Astrocyte (in vitro differentiated cells and primary cell): ENCODE results near the gene ACOT8. TPM values are rescaled to one million over a fixed set of nuclear protein-coding genes. Genes with fewer than 3 reads are reported as not detected.
A peak's percentile ranks its signal among the peaks of the same experiment; 100 is the strongest.

Experiments
- DNase-seq: peaks from one replicate; pipeline ENCODE4 v3.0.0-alpha.2; 2010; ENCODE audit warnings: low read depth
- FAIRE-seq: peaks from 2 replicates; lab custom pipeline; 2011; peaks lifted over from hg19 to GRCh38; lab: Jason Lieb, UNC
- H2AFZ ChIP-seq: 2 replicates; pipeline ENCODE4 v1.6.0; 2012; ENCODE audit warnings: low read depth, low read length, inconsistent platforms
- H3K27ac ChIP-seq: 2 replicates; pipeline ENCODE4 v1.5.1; 2011; ENCODE audit warnings: low read depth, low read length, inconsistent platforms
- H3K27me3 ChIP-seq: 2 replicates; pipeline ENCODE4 v1.6.0; 2011; ENCODE audit warnings: low read length, inconsistent platforms; ENCODE audit not compliant: insufficient read depth
- H3K36me3 ChIP-seq: 2 replicates; pipeline ENCODE4 v1.5.1; 2011; ENCODE audit warnings: low read length, inconsistent platforms; ENCODE audit not compliant: insufficient read depth
- H3K4me1 ChIP-seq: 2 replicates; pipeline ENCODE4 v1.5.1; 2011; ENCODE audit warnings: low read length, inconsistent platforms; ENCODE audit not compliant: insufficient read depth
- H3K4me2 ChIP-seq: 2 replicates; pipeline ENCODE4 v1.6.0; 2012; ENCODE audit warnings: low read length, inconsistent platforms
- H3K4me3 ChIP-seq: 2 replicates; pipeline ENCODE4 v1.5.1; 2011; ENCODE audit warnings: low read depth, mild to moderate bottlenecking, low read length, inconsistent platforms; ENCODE audit not compliant: insufficient read depth
- H3K79me2 ChIP-seq: 2 replicates; pipeline ENCODE4 v1.6.0; 2012; ENCODE audit warnings: mild to moderate bottlenecking, low read length, inconsistent platforms; ENCODE audit not compliant: insufficient read depth
- H3K9ac ChIP-seq: 2 replicates; pipeline ENCODE4 v1.6.0; 2012; ENCODE audit warnings: mild to moderate bottlenecking, low read length, inconsistent platforms
- H3K9me3 ChIP-seq: 2 replicates; pipeline ENCODE4 v1.5.1; 2012; ENCODE audit warnings: low read depth, mild to moderate bottlenecking, low read length, inconsistent platforms; ENCODE audit not compliant: insufficient read depth
- H4K20me1 ChIP-seq: 2 replicates; pipeline ENCODE4 v1.6.0; 2012; ENCODE audit warnings: low read length, inconsistent platforms; ENCODE audit not compliant: insufficient read depth
- H3K27ac Mint-ChIP-seq: one replicate; pipeline ENCODE4 v1.8.0; 2021; ENCODE audit warnings: mild to moderate bottlenecking, mixed read lengths; ENCODE audit not compliant: unreplicated experiment
- H3K27me3 Mint-ChIP-seq: one replicate; pipeline ENCODE4 v1.8.0; 2021; ENCODE audit warnings: low read depth, mixed read lengths; ENCODE audit not compliant: unreplicated experiment
- H3K36me3 Mint-ChIP-seq: one replicate; pipeline ENCODE4 v1.8.0; 2021; ENCODE audit warnings: low read depth, mixed read lengths; ENCODE audit not compliant: unreplicated experiment
- H3K4me1 Mint-ChIP-seq: one replicate; pipeline ENCODE4 v1.8.0; 2021; ENCODE audit warnings: low read depth, mixed read lengths; ENCODE audit not compliant: unreplicated experiment
- H3K4me3 Mint-ChIP-seq: one replicate; pipeline ENCODE4 v1.8.0; 2021; ENCODE audit warnings: mild to moderate bottlenecking, moderate library complexity, mixed read lengths; ENCODE audit not compliant: unreplicated experiment
- H3K9me3 Mint-ChIP-seq: one replicate; pipeline ENCODE4 v1.8.0; 2021; ENCODE audit warnings: mild to moderate bottlenecking, mixed read lengths; ENCODE audit not compliant: unreplicated experiment
- CTCF ChIP-seq: IDR thresholded peaks from 2 replicates; pipeline ENCODE4 v1.5.1; 2011; ENCODE audit warnings: low read depth, mild to moderate bottlenecking, inconsistent platforms, low read length, moderate library complexity; ENCODE audit not compliant: insufficient read depth
- EZH2 ChIP-seq: IDR thresholded peaks from 2 replicates; pipeline ENCODE4 v1.6.1; 2012; ENCODE audit warnings: mild to moderate bottlenecking, low read length, inconsistent platforms; ENCODE audit not compliant: insufficient read depth
- total RNA-seq: library from RNA; stranded (reverse); gene quantifications from 2 replicates; pipeline ENCODE4 v1.2.1, GENCODE V29; 2021

The ACOT8 gene
- total RNA-seq, 1 donor from 2014 or later = 22.0 TPM

- Histone ChIP-seq H3K4me3 (no peak overlapping the region), H3K79me2 (peaks cover 22% of the 10 kb centered on the region), H3K9me3 (no peaks in the 10 kb centered on the region), H3K4me2 (no peak overlapping the region), H2AFZ (no peak overlapping the region), H3K36me3 (no peaks in the 10 kb centered on the region), H3K4me1 (peaks cover 6% of the 10 kb centered on the region), H3K27ac (no peak overlapping the region), H3K27me3 (no peaks in the 10 kb centered on the region), H4K20me1 (no peaks in the 10 kb centered on the region), H3K9ac (no peak overlapping the region)
- FAIRE-seq (no peak), DNase-seq (no peak)
- TF ChIP-seq EZH2 = no peak
- TF ChIP-seq CTCF = no peak
- H3K27ac Mint-ChIP-seq = no peak overlapping the region
- no peaks in the 10 kb centered on the region for H3K9me3 Mint-ChIP-seq
- H3K4me1 Mint-ChIP-seq = peaks cover 9% of the 10 kb centered on the region
- H3K36me3 Mint-ChIP-seq = no peaks in the 10 kb centered on the region
- H3K27me3 Mint-ChIP-seq = peaks cover 5% of the 10 kb centered on the region
- no peak overlapping the region for H3K4me3 Mint-ChIP-seq
Measured at GRCh38 chr20:45818239-45818638, 39.0 kb downstream of the ACOT8 start.

GRCh38 chr20:45817376-45818194, 39.6 kb downstream of the ACOT8 start:
- H3K27me3 Mint-ChIP-seq = peaks cover 5% of the 10 kb centered on the region
- DNase-seq = peak; percentile 92
- H3K4me3 Mint-ChIP-seq = peak overlapping the region; percentile 6

More at GRCh38 chr20:45817376-45818194, 39.6 kb downstream of the ACOT8 start:
- Histone ChIP-seq H4K20me1 (no peaks in the 10 kb centered on the region), H3K27me3 (no peaks in the 10 kb centered on the region), H3K27ac (peak overlapping the region; percentile 32), H3K36me3 (no peaks in the 10 kb centered on the region), H2AFZ (no peak overlapping the region), H3K4me3 (no peak overlapping the region), H3K4me1 (peaks cover 6% of the 10 kb centered on the region), H3K9ac (no peak overlapping the region), H3K4me2 (peak overlapping the region; percentile 32), H3K79me2 (peaks cover 29% of the 10 kb centered on the region), H3K9me3 (no peaks in the 10 kb centered on the region)
- TF ChIP-seq EZH2 = no peak
- no peak for TF ChIP-seq CTCF
- no peak for FAIRE-seq
- Mint-ChIP-seq H3K27ac (peak overlapping the region; percentile 27), H3K9me3 (no peaks in the 10 kb centered on the region), H3K4me1 (peaks cover 9% of the 10 kb centered on the region), H3K36me3 (no peaks in the 10 kb centered on the region)
